Superior temporal gyrus (tissue), 1 donor: ENCODE measurements around the gene HECA.
"Not testable (repeated sequence)": the region's sequence is repeated elsewhere in the genome, so short reads cannot be mapped to it uniquely, and the experiment has no call there.

Source experiments
- DNase-seq: peaks from one replicate; pipeline ENCODE4 v3.0.0-alpha.2; 2016; ENCODE audit errors: extremely low spot score

HECA gene

GRCh38 chr6:139205843-139206242 is 71.0 kb downstream of the HECA start:
- DNase-seq, result no peak

- DNase-seq, result not testable (repeated sequence)
These were observed 75.9 kb downstream of the HECA start for GRCh38 chr6:139210766-139211165.

GRCh38 chr6:139212460-139212859 is 77.6 kb downstream of the HECA start:
- DNase-seq, result not testable (repeated sequence)

GRCh38 chr6:139219271-139219729 is 84.4 kb downstream of the HECA start:
- DNase-seq, result peak; percentile 88

GRCh38 chr6:139219746-139220145 is 84.9 kb downstream of the HECA start:
- no peak for DNase-seq

- DNase-seq, result not testable (repeated sequence)
These were observed 93.5 kb downstream of the HECA start for GRCh38 chr6:139228387-139228786.
